ENCODE data around the gene ANTXRL. TPM values are rescaled to one million over a fixed set of nuclear protein-coding genes. Genes with fewer than 3 reads are reported as not detected.

ANTXRL gene
- total and polyA plus RNA-seq, 2 experiments from 2014 or later = not detected

- peaks cover 18% of the 10 kb centered on the region for H3K4me1 ChIP-seq (ENCODE audit: insufficient read depth)
- no peaks in the 10 kb centered on the region for H3K9me3 ChIP-seq (ENCODE audit: low read depth)
- no peak overlapping the region for H3K4me2 ChIP-seq
- no peak overlapping the region for H2AFZ ChIP-seq
- H4K20me1 ChIP-seq (ENCODE audit: insufficient read depth, poor library complexity, severe bottlenecking) = no peaks in the 10 kb centered on the region
- H3K27me3 ChIP-seq = no peaks in the 10 kb centered on the region
- no peak for DNase-seq (ENCODE audit: low spot score)
- H3K36me3 ChIP-seq (replicated peaks; ENCODE audit: insufficient read depth, low read depth) = no peaks in the 10 kb centered on the region
- H3K79me2 ChIP-seq = no peaks in the 10 kb centered on the region
- TF ChIP-seq EZH2phosphoT487 (IDR thresholded peaks at IDR 0.05; ENCODE audit: low read depth, severe bottlenecking, unreplicated experiment) = no peak
- TF ChIP-seq EZH2 (IDR thresholded peaks at IDR 0.05; ENCODE audit: borderline replicate concordance) = no peak
- no peak for TF ChIP-seq CTCF (IDR thresholded peaks at IDR 0.05; ENCODE audit: poor library complexity)
- no peak overlapping the region for H3K4me3 ChIP-seq
- WGBS (ENCODE audit: low lambda C conversion rate, missing lambda C conversion rate) = 65% methylated on average over 4 of the region's 4 CpGs
- no peaks in the 10 kb centered on the region for H3K9me2 ChIP-seq (replicated peaks; ENCODE audit: insufficient read depth)
- no peak overlapping the region for H3K27ac ChIP-seq
These were observed 32.0 kb downstream of the ANTXRL start for GRCh38 chr10:46318799-46319198.

- no peak overlapping the region for H2AFZ ChIP-seq
- no peak for DNase-seq (ENCODE audit: low spot score)
- H3K27ac ChIP-seq = no peak overlapping the region
- H3K27me3 ChIP-seq = no peaks in the 10 kb centered on the region
- H4K20me1 ChIP-seq (ENCODE audit: insufficient read depth, poor library complexity, severe bottlenecking) = no peaks in the 10 kb centered on the region
- H3K9me2 ChIP-seq (replicated peaks; ENCODE audit: insufficient read depth) = no peaks in the 10 kb centered on the region
- no peaks in the 10 kb centered on the region for H3K36me3 ChIP-seq (replicated peaks; ENCODE audit: insufficient read depth, low read depth)
- H3K79me2 ChIP-seq = no peaks in the 10 kb centered on the region
- WGBS (ENCODE audit: low lambda C conversion rate, missing lambda C conversion rate) = 74% methylated on average over 3 of the region's 3 CpGs
- H3K4me1 ChIP-seq (ENCODE audit: insufficient read depth) = peaks cover 18% of the 10 kb centered on the region
- no peak overlapping the region for H3K4me2 ChIP-seq
- no peak overlapping the region for H3K4me3 ChIP-seq
- no peak for TF ChIP-seq CTCF (IDR thresholded peaks at IDR 0.05; ENCODE audit: poor library complexity)
- TF ChIP-seq EZH2phosphoT487 (IDR thresholded peaks at IDR 0.05; ENCODE audit: low read depth, severe bottlenecking, unreplicated experiment) = no peak
- TF ChIP-seq EZH2 (IDR thresholded peaks at IDR 0.05; ENCODE audit: borderline replicate concordance) = no peak
- no peaks in the 10 kb centered on the region for H3K9me3 ChIP-seq (ENCODE audit: low read depth)
These were observed 32.6 kb downstream of the ANTXRL start for GRCh38 chr10:46319389-46319788.

GRCh38 chr10:46321770-46322169 is 35.0 kb downstream of the ANTXRL start:
- Histone ChIP-seq H3K27ac (no peak overlapping the region), H3K4me1 (ENCODE audit: insufficient read depth) (peaks cover 5% of the 10 kb centered on the region), H3K36me3 (replicated peaks; ENCODE audit: insufficient read depth, low read depth) (no peaks in the 10 kb centered on the region), H3K9me3 (ENCODE audit: low read depth) (no peaks in the 10 kb centered on the region), H3K79me2 (no peaks in the 10 kb centered on the region), H3K4me2 (no peak overlapping the region), H4K20me1 (ENCODE audit: insufficient read depth, poor library complexity, severe bottlenecking) (no peaks in the 10 kb centered on the region), H2AFZ (no peak overlapping the region), H3K9me2 (replicated peaks; ENCODE audit: insufficient read depth) (no peaks in the 10 kb centered on the region), H3K4me3 (no peak overlapping the region), H3K27me3 (no peaks in the 10 kb centered on the region)
- TF ChIP-seq EZH2phosphoT487 (IDR thresholded peaks at IDR 0.05; ENCODE audit: low read depth, severe bottlenecking, unreplicated experiment) = no peak
- TF ChIP-seq CTCF (IDR thresholded peaks at IDR 0.05; ENCODE audit: poor library complexity) = no peak
- TF ChIP-seq EZH2 (IDR thresholded peaks at IDR 0.05; ENCODE audit: borderline replicate concordance) = no peak
- WGBS (ENCODE audit: low lambda C conversion rate, missing lambda C conversion rate) = 95% methylated on average over 4 of the region's 4 CpGs
- DNase-seq (ENCODE audit: low spot score) = no peak

GRCh38 chr10:46323176-46323575 is 36.4 kb downstream of the ANTXRL start:
- Histone ChIP-seq H3K4me3 (no peak overlapping the region), H3K4me1 (ENCODE audit: insufficient read depth) (peaks cover 5% of the 10 kb centered on the region), H3K36me3 (replicated peaks; ENCODE audit: insufficient read depth, low read depth) (no peaks in the 10 kb centered on the region), H3K9me2 (replicated peaks; ENCODE audit: insufficient read depth) (no peaks in the 10 kb centered on the region), H3K27me3 (no peaks in the 10 kb centered on the region), H3K9me3 (ENCODE audit: low read depth) (no peaks in the 10 kb centered on the region), H3K79me2 (no peaks in the 10 kb centered on the region), H4K20me1 (ENCODE audit: insufficient read depth, poor library complexity, severe bottlenecking) (no peaks in the 10 kb centered on the region), H3K27ac (no peak overlapping the region), H3K4me2 (no peak overlapping the region), H2AFZ (no peak overlapping the region)
- WGBS (ENCODE audit: low lambda C conversion rate, missing lambda C conversion rate) = 89% methylated on average over 4 of the region's 4 CpGs
- TF ChIP-seq CTCF (IDR thresholded peaks at IDR 0.05; ENCODE audit: poor library complexity) (no peak), EZH2phosphoT487 (IDR thresholded peaks at IDR 0.05; ENCODE audit: low read depth, severe bottlenecking, unreplicated experiment) (no peak), EZH2 (IDR thresholded peaks at IDR 0.05; ENCODE audit: borderline replicate concordance) (no peak)
- no peak for DNase-seq (ENCODE audit: low spot score)
